Endothelial cell (in vitro differentiated cells): ENCODE results near the gene GH2. TPM values are rescaled to one million over a fixed set of nuclear protein-coding genes. Genes with fewer than 3 reads are reported as not detected.
"Not testable (repeated sequence)": the region's sequence is repeated elsewhere in the genome, so short reads cannot be mapped to it uniquely, and the experiment has no call there.

Source experiments
- DNase-seq: peaks from one replicate; pipeline ENCODE4 v3.0.0; 2021; ENCODE audit warnings: low spot score
- H3K27ac Mint-ChIP-seq: one replicate; pipeline ENCODE4 v1.8.0; 2021; ENCODE audit warnings: mixed read lengths, inconsistent platforms; ENCODE audit not compliant: unreplicated experiment
- H3K27me3 Mint-ChIP-seq: one replicate; pipeline ENCODE4 v1.8.0; 2021; ENCODE audit warnings: mild to moderate bottlenecking, moderate library complexity, mixed read lengths, inconsistent platforms; ENCODE audit not compliant: unreplicated experiment
- H3K36me3 Mint-ChIP-seq: one replicate; pipeline ENCODE4 v1.8.0; 2021; ENCODE audit warnings: mild to moderate bottlenecking, low read depth, mixed read lengths, inconsistent platforms; ENCODE audit not compliant: unreplicated experiment
- H3K4me1 Mint-ChIP-seq: one replicate; pipeline ENCODE4 v1.8.0; 2021; ENCODE audit warnings: mild to moderate bottlenecking, mixed read lengths, inconsistent platforms; ENCODE audit not compliant: unreplicated experiment
- H3K4me3 Mint-ChIP-seq: one replicate; pipeline ENCODE4 v1.8.0; 2021; ENCODE audit warnings: mild to moderate bottlenecking, mixed read lengths, inconsistent platforms; ENCODE audit not compliant: unreplicated experiment
- H3K9me3 Mint-ChIP-seq: one replicate; pipeline ENCODE4 v1.8.0; 2021; ENCODE audit warnings: mixed read lengths, inconsistent platforms; ENCODE audit not compliant: unreplicated experiment
- total RNA-seq: library from RNA; stranded (reverse); fragmentation: NEBNext Ultra II Directional; extraction: Animal tissue kit (Norgen Biotek cat#: 25700); gene quantifications from one replicate; pipeline ENCODE4 v1.2.1, GENCODE V29; 2021; ENCODE audit not compliant: unreplicated experiment
- TF ChIP-seq, protein P1 (sequence below): fragments of 200-600 bp; sonication (generic); IDR thresholded peaks from one replicate; pipeline ENCODE4 v1.5.0; 2021; ENCODE audit warnings: antibody characterized with exemption; ENCODE audit not compliant: unreplicated experiment

GH2 gene
- total RNA-seq, 1 donor from 2014 or later, result not detected

DNA sequence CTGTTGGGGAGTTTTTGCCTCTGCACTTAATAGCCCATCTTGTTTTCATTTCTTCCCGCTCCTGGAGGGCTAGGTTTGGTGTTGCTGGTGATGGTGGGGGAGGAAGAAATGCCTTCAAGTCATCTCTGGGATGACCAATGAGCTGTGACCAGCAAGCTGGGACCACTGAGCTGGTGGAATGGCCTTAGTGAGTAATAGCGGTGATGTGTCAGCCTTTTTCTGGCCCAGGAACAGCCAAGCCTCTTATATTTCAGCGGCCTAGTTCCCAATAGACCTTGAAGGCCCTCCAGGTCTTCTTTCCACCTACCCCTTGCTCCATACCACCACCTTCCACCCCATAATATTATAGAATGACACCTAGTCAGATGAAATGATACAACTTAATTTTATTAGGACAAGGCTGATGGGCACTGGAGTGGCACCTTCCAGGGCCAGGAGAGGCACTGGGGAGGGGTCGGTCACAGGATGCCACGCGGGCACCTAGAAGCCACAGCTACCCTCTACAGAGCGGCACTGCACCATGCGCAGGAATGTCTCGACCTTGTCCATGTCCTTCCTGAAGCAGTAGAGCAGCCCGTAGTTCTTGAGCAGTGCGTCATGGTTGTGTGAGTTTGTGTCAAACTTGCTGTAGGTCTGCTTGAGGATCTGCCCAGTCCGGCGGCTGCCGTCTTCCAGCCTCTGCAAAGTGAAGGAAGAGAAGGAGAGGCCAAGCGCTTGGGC lies 9.9 kb downstream of the GH2 start:
- not testable (repeated sequence) for H3K9me3 Mint-ChIP-seq, H3K27me3 Mint-ChIP-seq, H3K27ac Mint-ChIP-seq, H3K4me3 Mint-ChIP-seq, H3K36me3 Mint-ChIP-seq, H3K4me1 Mint-ChIP-seq, DNase-seq

DNA sequence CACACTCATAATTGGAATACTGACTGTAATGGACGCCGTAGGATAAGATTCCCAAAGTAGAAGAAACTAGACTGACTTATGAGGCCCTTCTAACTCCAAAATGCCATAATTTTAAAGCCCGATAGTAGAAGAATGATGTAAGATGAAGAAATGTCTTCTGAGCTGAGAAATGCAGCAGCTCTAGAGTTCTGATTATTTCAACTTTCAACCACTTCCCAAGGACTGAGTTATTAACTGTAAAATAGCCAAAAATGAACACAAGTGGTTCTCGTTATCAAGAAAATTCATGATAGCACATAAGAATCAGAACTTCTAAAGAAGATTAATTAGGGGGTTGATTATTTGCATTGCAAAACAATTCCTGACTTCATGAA lies 11.5 kb downstream of the GH2 start:
- not testable (repeated sequence) for H3K36me3 Mint-ChIP-seq, H3K27me3 Mint-ChIP-seq, H3K9me3 Mint-ChIP-seq, DNase-seq, H3K4me1 Mint-ChIP-seq, H3K27ac Mint-ChIP-seq, H3K4me3 Mint-ChIP-seq

DNA sequence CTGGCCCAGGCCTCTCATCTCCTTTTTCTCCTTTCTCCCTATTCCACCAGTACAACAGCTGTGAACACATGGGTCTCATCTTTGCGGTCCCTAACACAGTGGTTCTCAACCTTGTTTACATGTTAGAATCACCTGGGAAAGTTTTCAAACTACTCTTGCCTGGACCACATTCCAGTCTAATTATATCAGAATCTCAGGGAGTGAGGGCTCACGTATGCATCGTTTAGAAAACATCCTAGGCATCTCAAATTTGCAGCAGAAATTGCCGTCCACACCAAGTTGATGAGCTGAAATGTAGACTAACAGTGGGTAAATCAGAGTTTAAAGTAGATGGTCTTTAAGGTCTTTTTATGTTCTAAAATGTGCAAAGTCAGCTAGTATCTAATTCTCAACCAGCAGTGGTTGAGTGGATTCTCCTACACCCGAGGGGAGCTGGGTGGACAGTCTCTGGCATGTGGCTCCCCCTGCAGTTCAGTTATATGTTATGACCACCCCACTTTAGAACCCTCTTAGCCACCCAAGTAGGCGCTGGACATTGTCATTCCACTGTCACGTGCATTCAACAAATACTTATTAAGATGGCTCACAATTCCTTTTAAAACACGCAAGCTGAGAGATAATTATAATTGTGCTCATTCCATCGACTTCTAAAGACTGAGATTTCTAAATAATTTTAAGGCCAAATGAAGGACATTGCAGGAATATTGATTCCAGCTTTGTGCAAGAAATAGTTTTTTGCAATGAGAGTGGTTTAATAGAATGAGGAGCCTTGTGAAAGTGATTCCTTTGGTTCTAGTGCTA lies 12.1 kb downstream of the GH2 start:
- not testable (repeated sequence) for H3K9me3 Mint-ChIP-seq, H3K27ac Mint-ChIP-seq, H3K4me3 Mint-ChIP-seq, H3K27me3 Mint-ChIP-seq, H3K4me1 Mint-ChIP-seq, H3K36me3 Mint-ChIP-seq, DNase-seq

DNA sequence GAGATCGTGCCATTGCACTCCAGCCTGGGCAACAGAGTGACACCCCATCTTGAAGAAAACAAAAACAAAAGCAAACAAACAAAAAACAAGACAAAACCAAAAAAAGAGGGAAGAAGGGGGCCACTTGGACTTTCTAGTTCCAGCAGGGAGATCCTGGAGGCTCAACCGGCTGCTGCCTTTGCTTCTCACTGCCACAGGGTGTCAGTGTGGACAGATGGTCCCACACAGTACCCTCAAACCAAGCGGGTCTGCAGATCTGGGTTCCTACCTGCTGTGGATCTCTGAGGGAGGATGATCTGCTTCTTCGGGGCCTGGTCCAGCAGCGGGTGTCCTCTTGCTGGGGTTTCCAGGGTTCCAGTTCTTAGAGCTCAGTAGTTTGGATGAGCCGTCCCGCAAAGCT lies 15.1 kb downstream of the GH2 start:
- H3K27me3 Mint-ChIP-seq, H3K4me1 Mint-ChIP-seq, H3K4me3 Mint-ChIP-seq, DNase-seq, H3K36me3 Mint-ChIP-seq, H3K27ac Mint-ChIP-seq, H3K9me3 Mint-ChIP-seq: not testable (repeated sequence)

DNA sequence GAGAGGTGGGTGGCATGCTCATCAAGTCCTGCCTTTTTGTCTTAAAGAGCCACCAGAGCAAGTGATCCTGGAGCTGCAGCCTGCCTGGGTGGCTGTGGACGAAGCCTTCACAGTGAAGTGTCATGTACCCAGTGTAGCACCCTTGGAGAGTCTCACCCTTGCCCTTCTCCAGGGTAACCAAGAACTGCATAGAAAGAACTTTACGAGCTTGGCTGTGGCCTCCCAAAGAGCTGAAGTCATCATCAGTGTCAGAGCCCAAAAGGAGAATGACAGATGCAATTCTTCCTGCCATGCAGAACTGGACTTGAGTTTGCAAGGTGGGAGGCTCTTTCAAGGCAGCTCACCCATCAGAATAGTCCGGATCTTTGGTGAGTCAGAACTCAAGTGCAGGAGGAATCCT lies 22.5 kb downstream of the GH2 start:
- no peak for DNase-seq
- Mint-ChIP-seq H3K27me3 (peaks cover 9% of the 10 kb centered on the region), H3K4me3 (no peak overlapping the region), H3K27ac (no peak overlapping the region), H3K9me3 (no peaks in the 10 kb centered on the region), H3K4me1 (no peaks in the 10 kb centered on the region), H3K36me3 (no peaks in the 10 kb centered on the region)
- TF ChIP-seq, protein P1, sequence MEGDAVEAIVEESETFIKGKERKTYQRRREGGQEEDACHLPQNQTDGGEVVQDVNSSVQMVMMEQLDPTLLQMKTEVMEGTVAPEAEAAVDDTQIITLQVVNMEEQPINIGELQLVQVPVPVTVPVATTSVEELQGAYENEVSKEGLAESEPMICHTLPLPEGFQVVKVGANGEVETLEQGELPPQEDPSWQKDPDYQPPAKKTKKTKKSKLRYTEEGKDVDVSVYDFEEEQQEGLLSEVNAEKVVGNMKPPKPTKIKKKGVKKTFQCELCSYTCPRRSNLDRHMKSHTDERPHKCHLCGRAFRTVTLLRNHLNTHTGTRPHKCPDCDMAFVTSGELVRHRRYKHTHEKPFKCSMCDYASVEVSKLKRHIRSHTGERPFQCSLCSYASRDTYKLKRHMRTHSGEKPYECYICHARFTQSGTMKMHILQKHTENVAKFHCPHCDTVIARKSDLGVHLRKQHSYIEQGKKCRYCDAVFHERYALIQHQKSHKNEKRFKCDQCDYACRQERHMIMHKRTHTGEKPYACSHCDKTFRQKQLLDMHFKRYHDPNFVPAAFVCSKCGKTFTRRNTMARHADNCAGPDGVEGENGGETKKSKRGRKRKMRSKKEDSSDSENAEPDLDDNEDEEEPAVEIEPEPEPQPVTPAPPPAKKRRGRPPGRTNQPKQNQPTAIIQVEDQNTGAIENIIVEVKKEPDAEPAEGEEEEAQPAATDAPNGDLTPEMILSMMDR, result no peak

DNA sequence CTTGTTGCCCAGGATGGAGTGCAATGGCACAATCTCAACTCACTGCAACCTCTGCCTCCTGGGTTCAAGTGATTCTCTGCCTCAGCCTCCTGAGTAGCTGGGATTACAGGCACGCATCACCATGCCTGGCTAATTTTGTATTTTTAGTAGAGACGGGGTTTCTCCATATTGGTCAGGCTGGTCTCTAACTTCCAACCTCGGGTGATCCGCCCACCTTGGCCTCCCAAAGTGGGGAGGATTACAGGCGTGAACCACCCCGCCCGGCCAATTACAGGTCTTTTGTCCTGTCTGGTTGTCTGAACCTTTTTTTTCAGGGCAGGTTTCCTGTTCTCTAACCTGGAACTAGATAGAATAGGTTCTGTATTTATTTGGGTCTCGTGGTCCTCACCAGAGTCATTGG lies 25.3 kb downstream of the GH2 start:
- not testable (repeated sequence) for H3K27ac Mint-ChIP-seq, H3K27me3 Mint-ChIP-seq, H3K4me3 Mint-ChIP-seq, DNase-seq, H3K4me1 Mint-ChIP-seq, H3K9me3 Mint-ChIP-seq, H3K36me3 Mint-ChIP-seq

DNA sequence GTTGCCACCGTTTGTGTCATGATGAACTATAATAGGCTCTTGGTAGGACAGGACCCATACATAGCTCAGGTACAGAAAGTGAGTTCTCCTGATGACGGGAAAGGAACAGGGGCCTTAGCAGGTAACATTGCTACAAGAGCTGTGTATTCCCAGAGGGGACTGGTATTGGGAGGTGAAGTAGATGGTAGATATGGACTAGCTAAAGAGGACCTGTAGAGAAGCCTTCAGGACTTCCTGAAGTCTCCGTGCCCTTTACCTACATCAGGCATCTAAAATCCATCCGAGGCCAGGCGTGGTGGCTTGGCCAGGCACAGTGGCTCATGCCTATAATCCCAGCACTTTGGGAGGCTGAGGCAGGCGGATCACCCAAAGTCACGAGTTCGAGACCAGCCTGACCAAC lies 26.6 kb downstream of the GH2 start:
- H3K4me1 Mint-ChIP-seq, result no peaks in the 10 kb centered on the region
- peaks cover 6% of the 10 kb centered on the region for H3K27me3 Mint-ChIP-seq
- no peak for DNase-seq
- H3K27ac Mint-ChIP-seq, result no peak overlapping the region
- TF ChIP-seq, protein P1, result no peak
- no peak overlapping the region for H3K4me3 Mint-ChIP-seq
- H3K36me3 Mint-ChIP-seq, result no peaks in the 10 kb centered on the region
- no peaks in the 10 kb centered on the region for H3K9me3 Mint-ChIP-seq
